Erythroblast (primary cell): ENCODE data around the gene RHOBTB1.

Experiments
- GATA1 ChIP-seq: IDR thresholded peaks from 2 replicates; pipeline ENCODE4 v1.6.1; 2011; ENCODE audit warnings: low read depth, mild to moderate bottlenecking, control low read depth, low read length, moderate library complexity
- POLR2A ChIP-seq: IDR thresholded peaks from 2 replicates; pipeline ENCODE4 v1.6.1; 2011; ENCODE audit warnings: mild to moderate bottlenecking, low read length

DNA sequence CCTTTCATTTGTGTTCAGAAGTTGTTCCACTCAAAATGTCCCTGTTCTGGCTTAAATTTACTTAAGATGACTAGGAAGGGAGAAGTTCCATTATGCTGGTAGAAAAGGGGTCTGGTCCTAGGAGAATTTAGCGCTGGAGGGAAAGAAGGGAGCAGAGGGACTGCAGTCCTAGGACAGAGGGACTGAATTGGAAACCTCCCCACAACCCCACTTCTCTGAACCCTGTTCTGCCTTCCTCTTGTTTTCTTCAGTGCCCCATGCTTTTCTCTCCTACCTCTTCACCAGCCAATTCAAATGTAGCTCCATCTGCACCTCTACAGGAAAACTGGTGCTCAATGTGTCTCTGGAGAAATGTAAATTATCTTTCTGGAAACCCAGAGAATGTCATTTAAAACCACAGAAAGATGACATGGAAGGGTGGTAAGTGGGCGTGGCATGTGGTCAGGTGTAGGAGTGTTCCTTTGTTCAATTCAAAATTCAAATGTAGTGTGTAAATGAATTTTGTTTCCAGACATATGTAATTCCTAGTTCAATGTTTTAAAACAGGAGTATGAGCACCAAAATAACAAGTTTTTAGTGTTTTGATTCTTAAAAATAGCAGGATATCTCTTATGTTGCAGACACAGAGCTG, 24.0 kb upstream of the RHOBTB1 start:
- TF ChIP-seq POLR2A (no peak), GATA1 (no peak)
